Activated B cell treated with CpG ODN at 0.5 μM for 24 hours (primary cell): Measurements from ENCODE around the gene ENGASE. TPM values are rescaled to one million over a fixed set of nuclear protein-coding genes. Genes with fewer than 3 reads are reported as not detected.

ENCODE experiments used
- ATAC-seq: fragments of 200-7000 bp; cut with Tn5 transposase; one replicate; pipeline ENCODE4 v1.10.0; 2021; ENCODE audit warnings: low read depth, mild to moderate bottlenecking, moderate library complexity
- CTCF ChIA-PET: fragments of 350-600 bp; sonication (Branson Sonifier 250); formaldehyde crosslinking; loops from one replicate; lab custom pipeline; 2021; ENCODE audit warnings: antibody characterized with exemption; lab: Charles Lee
- POLR2A ChIA-PET: fragments of 350-600 bp; sonication (Branson Sonifier 250); formaldehyde crosslinking; loops from one replicate; lab custom pipeline; 2021; ENCODE audit warnings: antibody characterized with exemption; lab: Charles Lee
- DNase-seq: peaks from one replicate; pipeline ENCODE4 v3.0.0; 2022
- H3K27ac Mint-ChIP-seq: one replicate; pipeline ENCODE4 v1.8.0; 2020; ENCODE audit warnings: mixed read lengths
- H3K27me3 Mint-ChIP-seq: one replicate; pipeline ENCODE4 v1.8.0; 2021; ENCODE audit warnings: mixed read lengths
- H3K36me3 Mint-ChIP-seq: one replicate; pipeline ENCODE4 v1.8.0; 2021; ENCODE audit warnings: low read depth, mixed read lengths
- H3K4me1 Mint-ChIP-seq: one replicate; pipeline ENCODE4 v1.8.0; 2021; ENCODE audit warnings: mixed read lengths
- H3K4me3 Mint-ChIP-seq: one replicate; pipeline ENCODE4 v1.8.0; 2020; ENCODE audit warnings: mild to moderate bottlenecking, mixed read lengths
- H3K9me3 Mint-ChIP-seq: one replicate; pipeline ENCODE4 v1.8.0; 2020; ENCODE audit warnings: mixed read lengths
- intact Hi-C: fragments of 100-400 bp; cut with micrococcal nuclease; formaldehyde crosslinking; loops from one replicate; pipeline ENCODE4 v1.15.1; 2024
- total RNA-seq: library from RNA; stranded (reverse); gene quantifications from 2 replicates; pipeline ENCODE4 v1.2.3, GENCODE V29; 2022
- TF ChIP-seq, protein P1 (sequence below): fragments of 200-600 bp; IDR thresholded peaks from one replicate; pipeline ENCODE4 v1.8.0; 2022; ENCODE audit warnings: antibody characterized with exemption, mild to moderate bottlenecking

The ENGASE gene
- total RNA-seq, 1 donor from 2014 or later = 60.1 TPM

DNA sequence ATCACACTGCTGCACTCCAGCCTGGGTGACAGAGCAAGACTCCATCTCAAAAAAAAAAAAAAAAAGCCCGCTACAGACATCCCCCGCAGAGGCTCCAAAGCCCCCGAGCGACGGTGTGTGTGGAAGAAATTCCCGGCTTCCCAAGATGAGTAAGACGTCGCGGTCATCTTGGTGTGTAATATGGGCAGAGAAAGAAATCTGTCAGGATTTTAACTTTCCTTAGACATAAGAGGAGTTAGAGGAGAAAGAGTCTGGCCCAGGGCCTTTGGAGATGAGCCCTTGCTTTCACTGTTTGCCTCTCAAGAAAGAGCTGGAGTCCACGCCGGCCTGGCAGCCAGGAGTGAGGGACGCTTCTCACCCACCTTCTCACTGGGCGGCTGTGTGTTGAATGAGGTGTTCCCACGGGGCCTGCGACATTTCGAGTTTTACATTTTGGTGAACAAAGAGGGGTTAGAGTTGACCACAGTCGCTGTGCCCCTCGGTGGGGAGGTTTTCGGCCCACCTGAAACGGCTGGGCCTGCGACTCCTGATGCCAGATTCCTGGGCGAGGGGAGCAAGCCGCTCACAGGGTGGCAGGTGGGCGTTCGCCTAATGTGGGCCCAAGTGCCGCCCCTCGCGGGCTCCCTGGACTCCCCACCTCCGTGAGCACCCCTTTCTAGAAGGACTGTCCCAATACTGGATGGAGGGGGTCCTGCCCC lies 32.8 kb upstream of the ENGASE start:
- ChIA-PET CTCF (interaction anchor here (1.0 to 1.1 kb wide), 2 partner anchors 18 to 176 kb away, joined by 3 read pairs; no protein-coding TSS in a partner anchor), POLR2A (no interaction called here)
- DNase-seq = no peak
- ATAC-seq = no peak
- intact Hi-C loops = loop anchor here (1.0 kb wide), 2 partner anchors 23 to 49 kb away; no protein-coding TSS in a partner anchor
- no peaks in the 10 kb centered on the region for H3K9me3 Mint-ChIP-seq
- no peak overlapping the region for H3K27ac Mint-ChIP-seq
- H3K4me3 Mint-ChIP-seq = no peak overlapping the region
- H3K27me3 Mint-ChIP-seq = peaks cover 19% of the 10 kb centered on the region
- H3K36me3 Mint-ChIP-seq = no peaks in the 10 kb centered on the region
- H3K4me1 Mint-ChIP-seq = no peaks in the 10 kb centered on the region
- TF ChIP-seq, protein P1, sequence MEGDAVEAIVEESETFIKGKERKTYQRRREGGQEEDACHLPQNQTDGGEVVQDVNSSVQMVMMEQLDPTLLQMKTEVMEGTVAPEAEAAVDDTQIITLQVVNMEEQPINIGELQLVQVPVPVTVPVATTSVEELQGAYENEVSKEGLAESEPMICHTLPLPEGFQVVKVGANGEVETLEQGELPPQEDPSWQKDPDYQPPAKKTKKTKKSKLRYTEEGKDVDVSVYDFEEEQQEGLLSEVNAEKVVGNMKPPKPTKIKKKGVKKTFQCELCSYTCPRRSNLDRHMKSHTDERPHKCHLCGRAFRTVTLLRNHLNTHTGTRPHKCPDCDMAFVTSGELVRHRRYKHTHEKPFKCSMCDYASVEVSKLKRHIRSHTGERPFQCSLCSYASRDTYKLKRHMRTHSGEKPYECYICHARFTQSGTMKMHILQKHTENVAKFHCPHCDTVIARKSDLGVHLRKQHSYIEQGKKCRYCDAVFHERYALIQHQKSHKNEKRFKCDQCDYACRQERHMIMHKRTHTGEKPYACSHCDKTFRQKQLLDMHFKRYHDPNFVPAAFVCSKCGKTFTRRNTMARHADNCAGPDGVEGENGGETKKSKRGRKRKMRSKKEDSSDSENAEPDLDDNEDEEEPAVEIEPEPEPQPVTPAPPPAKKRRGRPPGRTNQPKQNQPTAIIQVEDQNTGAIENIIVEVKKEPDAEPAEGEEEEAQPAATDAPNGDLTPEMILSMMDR = no peak

DNA sequence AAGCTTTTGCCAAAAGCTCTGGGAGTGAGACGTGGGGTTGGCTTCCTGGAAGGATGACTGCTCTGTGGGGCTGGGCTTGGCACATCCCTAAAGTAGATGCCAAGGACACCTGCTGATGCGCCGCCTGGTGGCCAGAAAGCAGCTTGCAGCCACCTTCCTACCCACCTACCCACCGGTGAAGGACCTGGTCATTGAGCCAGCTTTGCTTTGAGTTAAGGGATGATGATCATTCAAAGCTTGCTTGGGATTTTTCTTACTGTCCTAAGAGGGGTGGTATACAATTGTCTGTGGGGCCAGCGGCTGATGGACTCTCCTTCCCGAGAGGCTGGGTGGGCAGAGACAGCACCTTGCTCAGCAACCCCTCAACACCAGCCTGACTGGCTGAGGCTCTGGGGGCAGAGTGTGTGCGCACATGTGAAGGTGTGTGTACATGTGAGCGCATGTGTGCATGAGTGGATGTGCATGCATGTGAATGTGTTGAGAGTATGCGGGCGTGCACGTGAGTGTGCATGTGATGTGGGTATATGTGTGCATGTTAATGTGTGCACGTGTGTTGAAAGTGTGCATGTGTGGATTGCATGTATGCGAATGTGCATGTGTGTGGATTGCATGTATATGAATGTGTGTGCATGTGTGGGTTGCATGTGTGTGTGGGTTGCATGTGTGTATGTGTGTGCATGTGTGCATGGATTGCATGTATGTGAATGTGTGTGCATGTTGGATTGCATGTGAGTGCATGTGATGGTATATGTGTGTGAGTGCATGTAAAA lies 32.0 kb upstream of the ENGASE start:
- Mint-ChIP-seq H3K36me3 (no peaks in the 10 kb centered on the region), H3K27me3 (peaks cover 19% of the 10 kb centered on the region), H3K4me1 (no peaks in the 10 kb centered on the region), H3K4me3 (no peak overlapping the region), H3K27ac (no peak overlapping the region), H3K9me3 (no peaks in the 10 kb centered on the region)
- DNase-seq (peak; percentile 53), ATAC-seq (peak; percentile 72)
- ChIA-PET CTCF (interaction anchor here (1.0 to 1.1 kb wide), 2 partner anchors 17 to 177 kb away, joined by 3 read pairs; no protein-coding TSS in a partner anchor), POLR2A (no interaction called here)
- TF ChIP-seq, protein P1 = peak; percentile 54
- intact Hi-C loops = loop anchor here (1.0 kb wide), 2 partner anchors 23 to 49 kb away; no protein-coding TSS in a partner anchor

DNA sequence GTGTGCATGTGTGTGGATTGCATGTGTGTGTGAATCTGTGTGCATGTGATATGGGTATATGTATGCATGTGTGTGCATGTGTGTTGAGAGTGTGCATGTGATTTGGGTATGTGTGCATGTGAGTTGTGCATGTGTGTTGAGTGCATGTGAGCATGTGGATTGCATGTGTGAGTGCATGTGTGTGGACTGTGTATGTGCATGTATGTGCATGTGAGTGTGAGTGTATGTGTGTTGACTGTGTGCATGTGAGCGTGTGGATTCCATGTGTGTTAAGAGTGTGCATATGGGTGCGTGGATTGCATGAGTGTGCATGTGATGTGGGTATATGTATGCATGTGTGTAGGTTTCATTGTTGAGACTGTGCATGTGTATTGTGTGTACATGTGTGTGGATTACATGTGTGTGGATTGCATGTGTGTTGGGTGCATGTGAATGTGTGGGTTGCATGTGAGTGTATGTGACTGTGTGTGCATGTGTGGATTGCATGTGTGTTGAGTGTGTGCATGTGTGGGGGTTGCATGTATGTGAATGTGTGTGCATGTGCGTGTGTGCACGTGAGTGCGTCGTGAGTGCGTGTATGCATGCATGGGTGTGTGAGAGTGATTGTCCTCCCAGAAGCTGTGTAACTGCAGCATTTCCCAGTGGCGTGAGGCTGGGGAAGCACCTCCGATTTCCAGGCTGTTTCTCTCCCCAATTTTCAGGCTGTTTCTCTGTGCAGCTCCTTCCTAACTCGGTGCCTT lies 31.3 kb upstream of the ENGASE start:
- CTCF ChIA-PET = interaction anchor here (1.0 to 2.9 kb wide), 4 partner anchors 14 to 349 kb away, joined by 3 to 19 read pairs (median 4); no protein-coding TSS in a partner anchor
- TF ChIP-seq, protein P1 = no peak
- H3K9me3 Mint-ChIP-seq = no peaks in the 10 kb centered on the region
- H3K4me1 Mint-ChIP-seq = no peaks in the 10 kb centered on the region
- DNase-seq (no peak), ATAC-seq (no peak)
- no peak overlapping the region for H3K4me3 Mint-ChIP-seq
- H3K36me3 Mint-ChIP-seq = no peaks in the 10 kb centered on the region
- H3K27ac Mint-ChIP-seq = no peak overlapping the region
- peaks cover 19% of the 10 kb centered on the region for H3K27me3 Mint-ChIP-seq
- intact Hi-C loops = no loop called here
- POLR2A ChIA-PET = no interaction called here

DNA sequence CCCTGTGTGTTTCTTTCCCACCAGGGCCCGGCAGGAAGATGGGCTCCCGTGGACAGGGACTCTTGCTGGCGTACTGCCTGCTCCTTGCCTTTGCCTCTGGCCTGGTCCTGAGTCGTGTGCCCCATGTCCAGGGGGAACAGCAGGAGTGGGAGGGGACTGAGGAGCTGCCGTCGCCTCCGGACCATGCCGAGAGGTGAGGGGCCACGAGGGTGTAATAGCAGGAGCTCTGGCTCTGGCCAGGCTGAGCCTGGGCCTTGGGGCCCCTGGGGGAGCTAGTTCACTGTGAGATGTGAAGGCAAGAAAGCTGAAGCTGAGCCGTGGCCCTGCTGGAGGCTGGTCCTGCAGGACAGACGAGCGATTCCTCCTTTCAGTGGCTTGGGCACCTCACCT lies 30.7 kb upstream of the ENGASE start:
- DNase-seq (no peak), ATAC-seq (no peak)
- H3K36me3 Mint-ChIP-seq = no peaks in the 10 kb centered on the region
- no peak overlapping the region for H3K27ac Mint-ChIP-seq
- TF ChIP-seq, protein P1 = no peak
- ChIA-PET POLR2A (no interaction called here), CTCF (interaction anchor here (1.0 to 2.9 kb wide), 4 partner anchors 14 to 349 kb away, joined by 3 to 19 read pairs (median 4); no protein-coding TSS in a partner anchor)
- H3K4me1 Mint-ChIP-seq = no peaks in the 10 kb centered on the region
- peaks cover 19% of the 10 kb centered on the region for H3K27me3 Mint-ChIP-seq
- intact Hi-C loops = no loop called here
- H3K4me3 Mint-ChIP-seq = no peak overlapping the region
- no peaks in the 10 kb centered on the region for H3K9me3 Mint-ChIP-seq
